ENCODE results near the gene MGAT5.

GRCh38 chr2:134324947-134325346, 71.1 kb downstream of the MGAT5 start:
- TF ChIP-seq CTCF (IDR thresholded peaks at IDR 0.05; ENCODE audit: low read length) (no peak), EZH2 (IDR thresholded peaks at IDR 0.05; ENCODE audit: borderline replicate concordance, low read length) (no peak)
